Measurements from ENCODE around the gene HAGH.
"Not testable (repeated sequence)": the region's sequence is repeated elsewhere in the genome, so short reads cannot be mapped to it uniquely, and the experiment has no call there.

The HAGH gene

GRCh38 chr16:1810106-1810505 lies 16.5 kb downstream of the HAGH start:
- no peak for DNase-seq

- DNase-seq: no peak
Measured at GRCh38 chr16:1809281-1809801, 17.3 kb downstream of the HAGH start.

GRCh38 chr16:1808691-1809090 lies 17.9 kb downstream of the HAGH start:
- DNase-seq: no peak

DNA sequence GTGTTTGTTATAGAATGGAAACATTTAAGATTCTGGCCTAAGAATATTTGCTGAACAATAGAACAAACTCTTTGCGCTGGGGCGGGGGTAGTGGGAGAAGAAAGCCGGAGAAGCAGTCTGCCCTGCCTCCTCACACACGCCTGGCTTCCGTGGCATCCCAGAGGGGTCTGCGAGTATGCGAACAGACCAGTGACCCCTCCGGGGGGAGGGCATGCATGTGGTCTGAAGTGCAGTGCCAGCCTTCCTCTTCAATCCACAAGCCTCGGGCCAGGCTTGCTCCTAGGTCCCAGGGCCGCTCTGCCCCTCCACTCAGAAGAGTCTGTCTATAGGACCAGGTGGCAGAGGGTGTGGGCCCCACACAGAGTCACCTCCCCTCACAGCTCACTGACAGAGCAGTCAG lies 19.0 kb downstream of the HAGH start:
- no peak for DNase-seq

- DNase-seq: no peak
Measured at GRCh38 chr16:1800701-1801100, 25.9 kb downstream of the HAGH start.

DNA sequence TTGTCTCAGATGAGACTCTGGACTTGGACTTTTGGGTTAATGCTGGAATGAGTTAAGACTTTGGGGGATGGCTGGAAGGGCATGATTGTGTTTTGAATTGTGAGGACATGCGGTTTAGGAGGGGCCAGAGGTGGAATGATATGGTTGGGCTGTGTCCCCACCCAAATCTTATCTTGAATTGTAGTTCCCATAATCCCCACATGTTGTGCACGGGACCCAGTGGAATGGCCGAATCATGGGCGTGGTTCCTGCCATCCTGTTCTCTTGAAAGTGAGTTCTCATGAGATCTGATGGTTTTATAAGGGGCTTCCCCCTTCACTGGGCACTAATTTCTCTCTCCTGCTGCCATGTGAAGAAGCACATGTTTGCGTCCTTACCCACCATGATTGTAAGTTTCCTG lies 27.4 kb downstream of the HAGH start:
- not testable (repeated sequence) for DNase-seq

- DNase-seq: no peak
Measured at GRCh38 chr16:1794908-1795666, 31.5 kb downstream of the HAGH start.

GRCh38 chr16:1794221-1794871 lies 32.3 kb downstream of the HAGH start:
- DNase-seq: no peak

GRCh38 chr16:1793578-1794220 lies 32.9 kb downstream of the HAGH start, which contains the start of gene IGFALS:
IGFALS (minus strand) TSS chr16:1793705; CDS start chr16:1793652, 53 bp downstream.
- DNase-seq: no peak

DNA sequence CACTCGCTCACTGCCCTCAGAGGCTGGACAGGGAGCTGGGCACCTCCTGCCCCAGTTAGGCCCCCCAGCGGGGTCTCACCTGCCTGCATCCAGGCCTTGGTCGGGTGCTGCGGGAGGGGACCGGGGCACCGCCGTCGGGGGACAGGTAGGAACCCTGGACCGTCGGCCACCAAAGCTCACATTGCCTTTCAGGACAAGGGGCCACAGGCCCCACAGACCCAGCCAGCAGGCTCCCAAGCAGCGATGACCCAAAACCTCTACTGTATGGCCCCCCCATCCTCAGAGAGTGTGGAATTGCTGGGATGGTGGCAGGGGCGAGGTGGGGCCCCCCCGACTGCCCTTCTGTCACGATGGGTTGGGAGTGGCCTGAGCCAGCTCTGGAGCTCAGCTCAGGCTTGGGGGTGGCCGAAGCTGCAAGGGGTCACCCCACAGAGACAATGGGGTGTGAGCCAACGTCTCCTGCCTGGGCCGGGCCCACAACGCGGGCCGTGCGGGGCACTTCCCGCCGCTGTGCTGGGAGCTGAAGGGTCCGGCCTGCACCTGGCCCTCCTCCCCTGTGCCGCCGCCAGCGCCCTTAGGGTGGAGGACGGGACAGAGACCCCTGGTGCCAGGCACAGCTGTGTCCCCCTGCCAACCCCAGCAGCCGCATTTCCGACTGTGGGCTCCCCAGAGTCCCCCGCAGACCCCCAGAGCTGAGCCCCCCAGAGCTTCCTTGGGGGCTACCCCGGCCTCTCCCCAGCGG lies 33.6 kb downstream of the HAGH start:
- DNase-seq: no peak

GRCh38 chr16:1791943-1792812 lies 34.4 kb downstream of the HAGH start:
- DNase-seq: no peak

DNA sequence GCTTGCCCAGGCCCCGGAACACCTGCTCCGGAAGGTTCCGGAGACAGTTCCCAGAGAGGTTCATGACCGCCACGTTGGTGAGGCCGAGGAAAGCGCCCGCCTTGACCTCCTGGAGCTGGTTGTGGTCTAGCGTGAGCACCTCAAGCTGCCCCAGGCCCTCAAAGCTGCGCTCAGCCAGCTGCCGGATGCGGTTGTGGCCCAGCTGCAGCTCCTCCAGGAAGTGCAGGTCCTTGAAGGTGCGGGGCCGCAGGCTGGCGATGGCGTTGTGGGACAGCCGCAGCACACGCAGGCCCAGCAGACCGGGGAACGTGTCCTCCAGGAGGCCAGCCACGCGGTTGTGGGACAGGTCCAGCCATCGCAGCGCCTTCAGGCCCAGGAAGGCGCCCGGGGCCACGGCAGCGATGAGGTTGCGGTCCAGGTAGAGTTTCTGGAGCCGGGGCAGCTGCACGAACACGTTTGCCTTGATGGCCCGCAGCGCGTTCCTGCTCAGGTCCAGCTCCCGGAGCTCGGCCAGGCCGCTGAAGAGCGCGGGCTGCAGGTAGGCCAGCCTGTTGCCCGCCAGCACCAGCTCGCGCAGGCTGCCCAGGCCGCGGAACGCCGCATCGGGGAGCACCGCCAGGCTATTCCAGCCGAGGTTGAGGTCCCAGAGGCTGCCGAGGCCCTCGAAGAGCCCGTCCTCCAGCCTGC lies 35.2 kb downstream of the HAGH start:
- no peak for DNase-seq

DNA sequence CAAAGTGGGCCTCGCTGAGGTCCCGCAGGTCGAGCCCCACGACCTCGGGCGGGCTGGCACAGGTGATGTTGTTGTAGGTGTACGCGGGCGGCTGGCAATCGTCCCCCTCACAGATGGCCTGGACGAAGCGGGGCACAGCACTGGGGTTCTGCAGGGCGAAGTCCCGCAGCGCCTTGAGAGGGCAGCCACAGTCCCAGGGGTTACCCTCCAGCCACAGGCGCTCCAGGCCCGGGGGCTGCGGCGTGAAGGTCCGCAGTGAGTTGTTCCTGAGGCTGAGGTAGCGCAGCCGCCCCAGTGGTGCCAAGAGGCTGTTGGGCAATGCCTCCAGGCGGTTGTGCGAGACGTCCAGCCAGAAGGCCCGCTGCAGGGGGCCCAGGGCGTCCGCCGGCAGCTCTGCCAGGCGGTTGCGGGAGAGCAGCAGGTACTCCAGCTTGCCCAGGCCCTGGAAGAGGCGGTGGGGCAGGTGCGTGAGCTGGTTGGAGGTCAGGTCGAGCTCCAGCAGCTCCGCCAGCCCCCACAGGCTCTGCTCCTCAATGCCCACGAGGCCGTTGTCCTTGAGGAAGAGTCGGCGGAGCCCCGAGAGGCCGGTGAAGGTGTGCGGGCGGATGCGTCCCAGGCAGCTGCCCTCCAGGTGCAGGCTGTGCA lies 35.9 kb downstream of the HAGH start:
- no peak for DNase-seq

- DNase-seq: no peak
Measured at GRCh38 chr16:1790261-1790610, 36.4 kb downstream of the HAGH start.

DNA sequence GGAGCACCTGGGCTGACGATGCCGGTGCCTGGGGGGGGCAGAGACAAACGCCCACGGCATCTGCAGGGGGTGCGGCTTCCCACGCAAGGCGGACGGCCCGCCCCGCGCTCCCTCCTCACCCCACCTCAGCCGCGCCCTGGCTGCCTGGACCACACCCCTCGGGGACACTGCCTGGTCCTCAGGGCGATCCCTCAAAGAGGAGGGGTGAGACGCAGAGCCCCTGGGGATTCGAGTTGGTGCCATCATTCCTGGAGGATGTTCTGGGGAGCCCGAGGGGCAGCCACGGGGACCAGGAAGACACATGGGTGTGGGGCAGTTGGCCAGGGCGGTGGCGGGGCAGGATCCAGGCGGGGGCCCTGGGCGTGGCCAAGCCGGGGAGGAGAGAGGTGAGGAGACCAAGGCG lies 37.0 kb downstream of the HAGH start:
- no peak for DNase-seq

- DNase-seq: no peak
Measured at GRCh38 chr16:1788708-1789100, 37.9 kb downstream of the HAGH start.

DNA sequence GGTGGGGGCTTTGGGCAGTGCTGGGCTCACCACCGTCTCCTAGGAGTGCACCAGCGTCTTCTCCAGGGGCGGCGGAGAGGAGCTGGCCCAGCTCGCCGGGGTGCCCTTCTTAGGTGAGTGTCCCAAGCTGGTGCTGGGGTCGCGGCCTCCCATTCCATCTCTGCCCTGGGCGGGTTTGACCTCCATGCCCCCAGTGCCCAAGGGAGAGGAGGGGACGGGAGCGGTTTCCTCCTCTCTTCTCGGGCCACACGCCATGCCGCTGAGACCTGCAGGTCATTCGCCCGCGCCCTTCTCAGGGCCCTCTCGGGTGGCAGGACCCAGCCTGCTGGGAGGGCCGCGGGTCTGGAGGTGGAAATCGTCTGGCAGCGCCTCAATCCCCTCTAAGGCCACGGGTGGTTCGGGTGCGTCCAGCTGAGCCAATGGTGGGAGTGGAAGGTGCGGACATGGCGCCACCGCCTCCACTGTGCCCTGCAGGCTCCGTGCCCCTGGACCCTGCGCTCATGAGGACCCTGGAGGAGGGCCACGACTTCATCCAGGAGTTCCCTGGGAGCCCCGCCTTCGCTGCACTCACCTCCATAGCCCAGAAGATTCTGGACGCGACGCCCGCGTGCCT lies 38.4 kb downstream of the HAGH start:
- no peak for DNase-seq

- DNase-seq: no peak
Measured at GRCh38 chr16:1787322-1788094, 39.1 kb downstream of the HAGH start.

DNA sequence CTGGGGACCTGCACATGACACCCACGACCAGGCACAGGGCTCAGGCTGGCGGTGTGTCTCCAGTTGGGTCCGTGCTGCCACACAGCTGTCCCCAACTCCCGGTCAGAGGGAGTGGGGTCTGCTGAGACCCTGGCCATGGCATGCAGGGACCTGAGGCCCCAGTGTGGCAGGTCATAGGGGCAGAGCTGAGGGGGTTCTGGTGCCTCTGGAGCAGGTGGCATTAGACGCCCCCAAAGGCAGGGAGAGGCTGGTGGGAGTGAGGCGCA lies 39.6 kb downstream of the HAGH start:
- no peak for DNase-seq
